HEK293 (cell line): ENCODE data around the gene FOXN3.

Experiments used
- CTCF ChIA-PET: fragments of 350-600 bp; formaldehyde crosslinking; extraction: SDS; loops from one replicate; lab custom pipeline; 2021; ENCODE audit warnings: antibody characterized with exemption; lab: Yijun Ruan, JAX
- POLR2A ChIA-PET: fragments of 300-600 bp; formaldehyde crosslinking; extraction: SDS; loops from one replicate; lab custom pipeline; 2020; ENCODE audit warnings: antibody characterized with exemption, inconsistent platforms; lab: Yijun Ruan, JAX
- H3K27ac ChIP-seq: fragments of 200-500 bp; sonication (Bioruptor generic); 2 replicates; pipeline ENCODE4 v1.5.1; 2014; ENCODE audit warnings: low read depth, low read length, control low read depth, inconsistent platforms; ENCODE audit errors: extremely low read depth
- H3K36me3 ChIP-seq, 2 experiments: fragments of 200-500 bp in 1 of 2; sonication (Bioruptor generic) in 1 of 2; 1 replicate in 1 of 2; 2 replicates in 1 of 2; pipeline ENCODE4 v1.5.1; 2014 to 2017; ENCODE audit warnings: inconsistent platforms in 2 of 2, low read length in 2 of 2; ENCODE audit not compliant: control insufficient read depth in 2 of 2, insufficient read depth in 1 of 2
- H3K4me1 ChIP-seq: fragments of 200-500 bp; sonication (Bioruptor generic); 2 replicates; pipeline ENCODE4 v1.5.1; 2014; ENCODE audit warnings: mild to moderate bottlenecking, low read length, inconsistent platforms; ENCODE audit not compliant: control insufficient read depth, insufficient read depth
- H3K4me3 ChIP-seq: 2 replicates; pipeline ENCODE4 v1.5.1; 2011; ENCODE audit warnings: low read depth, mild to moderate bottlenecking, control low read depth, low read length, moderate library complexity
- H3K9me3 ChIP-seq: fragments of 200-500 bp; sonication (Bioruptor generic); 2 replicates; pipeline ENCODE4 v1.5.1; 2014; ENCODE audit warnings: low read depth, low read length, inconsistent platforms; ENCODE audit not compliant: control insufficient read depth, insufficient read depth
- CTCF ChIP-seq: fragments of 450-650 bp; formaldehyde crosslinking; IDR thresholded peaks from 2 replicates; pipeline ENCODE4 v1.5.1; 2016; ENCODE audit warnings: missing biosample characterization, missing genetic modification characterization
- GLI4 ChIP-seq: fragments of 450-650 bp; formaldehyde crosslinking; IDR thresholded peaks from 2 replicates; pipeline ENCODE4 v1.5.1; 2016; ENCODE audit warnings: missing biosample characterization, missing genetic modification characterization
- OVOL3 ChIP-seq: fragments of 450-650 bp; formaldehyde crosslinking; IDR thresholded peaks from 2 replicates; pipeline ENCODE4 v1.5.1; 2016; ENCODE audit warnings: missing biosample characterization, missing genetic modification characterization
- REST ChIP-seq: fragments of 450-650 bp; formaldehyde crosslinking; IDR thresholded peaks from 2 replicates; pipeline ENCODE4 v1.5.1; 2016; ENCODE audit warnings: missing biosample characterization, missing genetic modification characterization
- ZBTB11 ChIP-seq: fragments of 450-650 bp; formaldehyde crosslinking; conservative IDR thresholded peaks from 2 replicates; pipeline ENCODE4 v1.5.1; 2016; ENCODE audit warnings: low read depth, missing biosample characterization, missing genetic modification characterization
- ZNF2 ChIP-seq: fragments of 450-650 bp; formaldehyde crosslinking; IDR thresholded peaks from 2 replicates; pipeline ENCODE4 v1.5.1; 2016; ENCODE audit warnings: missing biosample characterization, missing genetic modification characterization
- ZNF223 ChIP-seq: fragments of 450-650 bp; formaldehyde crosslinking; IDR thresholded peaks from 2 replicates; pipeline ENCODE4 v1.5.1; 2016; ENCODE audit warnings: missing biosample characterization, missing genetic modification characterization
- ZNF521 ChIP-seq: fragments of 450-650 bp; formaldehyde crosslinking; IDR thresholded peaks from 2 replicates; pipeline ENCODE4 v1.5.1; 2017; ENCODE audit warnings: missing biosample characterization, mild to moderate bottlenecking, missing genetic modification characterization
- ZNF548 ChIP-seq: fragments of 450-650 bp; formaldehyde crosslinking; IDR thresholded peaks from 2 replicates; pipeline ENCODE4 v1.5.1; 2016; ENCODE audit warnings: missing biosample characterization, missing genetic modification characterization
- ZNF585B ChIP-seq: fragments of 450-650 bp; formaldehyde crosslinking; IDR thresholded peaks from 2 replicates; pipeline ENCODE4 v1.5.1; 2016; ENCODE audit warnings: missing biosample characterization, missing genetic modification characterization
- ZNF660 ChIP-seq: fragments of 450-650 bp; IDR thresholded peaks from 2 replicates; pipeline ENCODE4 v1.5.1; 2018; ENCODE audit warnings: missing biosample characterization, mild to moderate bottlenecking, missing genetic modification characterization
- ZNF692 ChIP-seq: fragments of 450-650 bp; formaldehyde crosslinking; IDR thresholded peaks from 2 replicates; pipeline ENCODE4 v1.5.1; 2016; ENCODE audit warnings: missing biosample characterization, missing genetic modification characterization
- ZNF792 ChIP-seq: fragments of 450-650 bp; formaldehyde crosslinking; IDR thresholded peaks from 2 replicates; pipeline ENCODE4 v1.5.1; 2016; ENCODE audit warnings: missing biosample characterization, missing genetic modification characterization
- ZSCAN30 ChIP-seq: fragments of 450-650 bp; IDR thresholded peaks from 2 replicates; pipeline ENCODE4 v1.5.1; 2018; ENCODE audit warnings: missing biosample characterization, mild to moderate bottlenecking, missing genetic modification characterization, moderate library complexity

FOXN3 gene

GRCh38 chr14:89134640-89135039 lies 282.4 kb downstream of the FOXN3 start:
- Histone ChIP-seq H3K27ac (no peak overlapping the region), H3K36me3 (no peaks in the 10 kb centered on the region), H3K4me3 (no peak overlapping the region), H3K4me1 (no peaks in the 10 kb centered on the region), H3K9me3 (no peaks in the 10 kb centered on the region)
- ChIA-PET CTCF (no interaction called here), POLR2A (no interaction called here)
- no peak for TF ChIP-seq ZNF692
- TF ChIP-seq ZNF2 (tag by site-specific recombination): no peak
- TF ChIP-seq GLI4 (tag by site-specific recombination): no peak

- ChIA-PET CTCF (no interaction called here), POLR2A (no interaction called here)
- no peaks in the 10 kb centered on the region for H3K9me3 ChIP-seq
- H3K4me3 ChIP-seq: no peak overlapping the region
- H3K36me3 ChIP-seq: no peaks in the 10 kb centered on the region
- TF ChIP-seq CTCF (tag by site-specific recombination) (no peak), ZSCAN30 (tag by site-specific recombination) (no peak), REST (tag by site-specific recombination) (no peak), ZNF792 (tag by site-specific recombination) (no peak), ZNF521 (tag by site-specific recombination) (no peak), ZBTB11 (no peak), ZNF585B (no peak)
- H3K4me1 ChIP-seq: no peaks in the 10 kb centered on the region
- no peak overlapping the region for H3K27ac ChIP-seq
Observed at GRCh38 chr14:89131004-89131750, 285.9 kb downstream of the FOXN3 start.

GRCh38 chr14:89129570-89129969 lies 287.5 kb downstream of the FOXN3 start:
- Histone ChIP-seq H3K36me3 (no peaks in the 10 kb centered on the region), H3K4me3 (no peak overlapping the region), H3K4me1 (no peaks in the 10 kb centered on the region), H3K27ac (no peak overlapping the region), H3K9me3 (no peaks in the 10 kb centered on the region)
- POLR2A ChIA-PET: no interaction called here
- CTCF ChIA-PET: no interaction called here
- TF ChIP-seq ZNF660 (tag by site-specific recombination) (no peak), ZNF548 (tag by site-specific recombination) (no peak), OVOL3 (tag by site-specific recombination) (no peak), ZNF223 (tag by site-specific recombination) (no peak)
